KG1 (cell line): ENCODE data around the gene CX3CL1.
"Not testable (repeated sequence)": the region's sequence is repeated elsewhere in the genome, so short reads cannot be mapped to it uniquely, and the experiment has no call there.

ENCODE experiments used
- DNase-seq: peaks from one replicate; lab custom pipeline; 2025; lab: John Stamatoyannopoulos, UW

The CX3CL1 gene

DNA sequence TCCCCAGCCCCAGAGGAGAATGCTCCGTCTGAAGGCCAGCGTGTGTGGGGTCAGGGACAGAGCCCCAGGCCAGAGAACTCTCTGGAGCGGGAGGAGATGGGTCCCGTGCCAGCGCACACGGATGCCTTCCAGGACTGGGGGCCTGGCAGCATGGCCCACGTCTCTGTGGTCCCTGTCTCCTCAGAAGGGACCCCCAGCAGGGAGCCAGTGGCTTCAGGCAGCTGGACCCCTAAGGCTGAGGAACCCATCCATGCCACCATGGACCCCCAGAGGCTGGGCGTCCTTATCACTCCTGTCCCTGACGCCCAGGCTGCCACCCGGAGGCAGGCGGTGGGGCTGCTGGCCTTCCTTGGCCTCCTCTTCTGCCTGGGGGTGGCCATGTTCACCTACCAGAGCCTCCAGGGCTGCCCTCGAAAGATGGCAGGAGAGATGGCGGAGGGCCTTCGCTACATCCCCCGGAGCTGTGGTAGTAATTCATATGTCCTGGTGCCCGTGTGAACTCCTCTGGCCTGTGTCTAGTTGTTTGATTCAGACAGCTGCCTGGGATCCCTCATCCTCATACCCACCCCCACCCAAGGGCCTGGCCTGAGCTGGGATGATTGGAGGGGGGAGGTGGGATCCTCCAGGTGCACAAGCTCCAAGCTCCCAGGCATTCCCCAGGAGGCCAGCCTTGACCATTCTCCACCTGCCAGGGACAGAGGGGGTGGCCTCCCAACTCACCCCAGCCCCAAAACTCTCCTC lies 10.4 kb downstream of the CX3CL1 start:
- no peak for DNase-seq

GRCh38 chr16:57383276-57384247 lies 11.3 kb downstream of the CX3CL1 start:
- DNase-seq, result no peak

DNA sequence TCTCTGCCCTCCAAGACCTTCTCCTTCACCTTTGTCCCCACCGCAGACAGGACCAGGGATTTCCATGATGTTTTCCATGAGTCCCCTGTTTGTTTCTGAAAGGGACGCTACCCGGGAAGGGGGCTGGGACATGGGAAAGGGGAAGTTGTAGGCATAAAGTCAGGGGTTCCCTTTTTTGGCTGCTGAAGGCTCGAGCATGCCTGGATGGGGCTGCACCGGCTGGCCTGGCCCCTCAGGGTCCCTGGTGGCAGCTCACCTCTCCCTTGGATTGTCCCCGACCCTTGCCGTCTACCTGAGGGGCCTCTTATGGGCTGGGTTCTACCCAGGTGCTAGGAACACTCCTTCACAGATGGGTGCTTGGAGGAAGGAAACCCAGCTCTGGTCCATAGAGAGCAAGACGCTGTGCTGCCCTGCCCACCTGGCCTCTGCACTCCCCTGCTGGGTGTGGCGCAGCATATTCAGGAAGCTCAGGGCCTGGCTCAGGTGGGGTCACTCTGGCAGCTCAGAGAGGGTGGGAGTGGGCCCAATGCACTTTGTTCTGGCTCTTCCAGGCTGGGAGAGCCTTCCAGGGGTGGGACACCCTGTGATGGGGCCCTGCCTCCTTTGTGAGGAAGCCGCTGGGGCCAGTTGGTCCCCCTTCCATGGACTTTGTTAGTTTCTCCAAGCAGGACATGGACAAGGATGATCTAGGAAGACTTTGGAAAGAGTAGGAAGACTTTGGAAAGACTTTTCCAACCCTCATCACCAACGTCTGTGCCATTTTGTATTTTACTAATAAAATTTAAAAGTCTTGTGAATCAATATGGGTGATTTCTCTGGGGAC lies 12.2 kb downstream of the CX3CL1 start:
- no peak for DNase-seq

DNA sequence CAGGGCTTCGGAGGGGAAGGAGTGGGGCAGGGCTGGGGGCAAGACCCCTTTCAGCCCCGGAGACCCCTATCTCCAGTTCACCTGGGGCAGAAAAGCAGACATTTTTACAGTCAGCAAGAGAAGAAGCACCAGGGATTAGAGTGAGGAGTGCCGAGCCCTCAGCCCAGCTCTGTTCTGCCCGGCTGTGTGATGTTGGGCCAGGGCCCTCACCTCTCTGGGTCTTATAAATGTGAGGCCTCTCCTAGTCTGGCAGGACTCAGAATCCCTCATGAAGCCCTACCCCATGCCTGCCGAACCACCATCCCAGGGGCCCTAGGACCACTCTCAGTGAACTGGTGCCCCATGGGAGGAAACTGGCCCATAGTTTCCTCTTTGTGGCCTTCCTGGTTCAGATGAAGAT lies 12.8 kb downstream of the CX3CL1 start:
- no peak for DNase-seq

DNA sequence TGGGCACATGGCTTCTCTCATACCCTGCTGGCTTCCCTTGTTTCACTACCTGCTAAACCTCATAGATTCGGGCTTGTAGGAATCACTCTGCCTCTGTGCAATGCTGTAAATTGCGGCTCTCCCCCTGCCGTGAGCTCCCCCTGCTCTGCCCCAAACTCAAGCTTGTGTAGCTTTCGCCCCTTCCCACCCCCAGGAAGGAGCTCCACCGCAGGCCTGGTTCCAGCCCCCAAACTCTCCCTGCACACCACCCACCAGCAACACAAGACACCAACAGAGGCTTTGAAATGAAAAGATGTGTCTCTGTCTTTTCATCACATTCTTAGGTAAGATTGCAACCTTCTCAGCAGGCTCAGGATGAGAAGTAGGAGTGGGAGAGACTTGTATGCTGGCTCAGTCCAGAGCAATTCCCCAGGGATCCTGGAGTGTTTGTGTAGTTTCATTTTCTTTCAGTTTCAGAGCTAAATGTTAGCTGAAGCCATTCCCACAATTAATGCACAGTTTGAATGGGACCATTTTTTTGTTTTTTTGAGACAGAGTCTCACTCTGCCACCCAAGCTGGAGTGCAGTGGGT lies 14.2 kb downstream of the CX3CL1 start:
- DNase-seq, result no peak

- no peak for DNase-seq
Observed at GRCh38 chr16:57387598-57388354, 15.5 kb downstream of the CX3CL1 start.

DNA sequence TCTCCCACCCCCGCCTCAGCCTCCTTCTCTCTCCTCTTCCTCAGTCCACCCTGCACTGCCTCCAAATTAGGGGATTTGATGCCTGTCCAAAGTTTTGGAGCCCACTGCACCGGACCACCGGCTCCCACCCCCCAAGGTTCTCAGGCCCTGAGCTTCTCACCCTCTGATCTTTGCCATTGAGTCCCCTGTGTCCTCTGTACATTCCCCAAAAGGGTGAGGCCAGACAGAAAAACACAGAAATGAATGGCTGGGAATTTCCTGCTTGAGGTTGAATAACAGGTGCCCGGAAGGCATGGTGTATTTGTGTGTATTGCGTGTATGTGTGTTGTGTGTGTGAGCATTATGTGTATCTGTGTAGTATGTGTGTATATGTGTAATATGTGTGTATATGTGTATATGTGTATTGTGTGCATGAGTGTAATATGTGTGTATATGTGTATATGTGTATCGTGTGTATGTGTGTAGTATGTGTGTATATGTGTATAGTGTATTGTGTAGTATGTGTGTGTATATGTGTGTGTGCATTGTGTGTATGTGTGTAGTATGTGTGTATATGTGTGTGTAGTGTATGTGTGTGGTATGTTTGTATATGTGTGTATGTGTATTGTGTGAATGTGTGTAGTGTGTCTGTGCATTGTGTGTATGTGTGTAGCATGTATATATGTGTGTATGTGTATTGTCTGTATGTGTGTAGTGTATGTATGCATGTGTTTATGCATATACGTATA lies 16.2 kb downstream of the CX3CL1 start:
- DNase-seq, result no peak

DNA sequence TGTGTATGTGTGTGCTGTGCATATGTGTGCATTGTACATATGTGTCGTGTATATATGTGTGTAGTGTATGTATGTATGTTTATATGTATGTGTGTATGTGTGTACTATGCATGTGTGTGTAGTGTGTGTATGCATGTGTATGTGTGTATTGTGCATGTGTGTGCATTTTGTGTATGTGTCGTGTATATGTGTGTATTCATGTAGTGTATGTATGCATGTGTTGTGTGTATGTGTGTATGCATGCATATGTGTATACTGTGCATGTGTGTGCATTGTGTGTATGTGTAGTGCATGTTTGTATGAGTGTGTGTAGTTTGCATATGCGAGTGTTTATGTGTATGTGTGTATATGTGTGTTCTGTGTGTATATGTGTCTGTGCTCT lies 16.8 kb downstream of the CX3CL1 start:
- DNase-seq, result no peak

DNA sequence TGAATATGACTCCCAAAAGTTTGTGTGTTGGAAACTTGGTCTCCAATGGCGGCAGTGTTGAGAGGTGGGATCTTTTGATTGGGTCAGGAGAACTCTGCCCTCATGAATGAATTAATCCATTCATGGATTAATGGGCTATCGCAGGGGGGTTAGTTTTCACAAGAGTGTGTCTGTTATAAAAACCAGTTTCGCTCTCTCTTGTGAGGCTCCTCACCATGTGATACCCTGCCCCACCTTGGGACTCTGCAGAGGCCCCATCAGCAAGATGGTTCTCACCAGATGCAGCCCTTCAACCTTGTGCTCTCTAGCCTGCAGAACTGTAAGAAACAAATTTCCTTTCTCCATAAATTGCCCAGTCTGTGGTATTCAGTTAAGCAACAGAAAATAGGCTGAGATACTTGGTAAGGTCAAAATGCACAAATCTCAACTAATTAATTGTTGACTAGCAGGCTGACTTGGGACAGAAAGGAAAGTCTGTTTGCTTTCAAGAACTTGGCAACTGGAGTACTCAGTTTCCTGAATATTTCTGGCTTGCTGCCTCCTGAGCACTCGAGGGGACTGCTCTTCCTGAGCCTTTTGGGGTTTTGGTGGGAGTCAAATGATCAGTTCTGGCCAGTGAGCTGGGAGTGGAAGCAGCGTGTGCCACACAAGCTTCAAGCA lies 18.5 kb downstream of the CX3CL1 start:
- DNase-seq, result no peak

DNA sequence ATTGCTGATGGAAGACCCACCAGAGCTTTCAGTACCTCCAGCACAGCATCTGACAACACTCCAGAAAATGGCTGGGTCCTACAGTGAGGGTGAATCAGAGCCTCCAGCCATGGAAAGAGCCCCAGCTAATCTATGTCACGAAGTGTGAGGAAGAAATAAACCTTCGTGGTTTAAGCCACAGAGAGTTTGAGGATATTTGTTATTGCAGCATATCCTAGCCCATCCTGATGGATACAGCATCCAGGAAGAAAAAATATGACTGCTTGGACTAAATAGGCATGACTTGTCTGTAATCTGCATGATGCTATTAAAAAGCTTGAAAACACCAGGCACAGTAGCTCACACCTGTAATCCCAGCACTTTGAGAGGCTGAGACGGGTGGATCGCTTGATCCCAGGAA lies 19.0 kb downstream of the CX3CL1 start:
- no peak for DNase-seq

DNA sequence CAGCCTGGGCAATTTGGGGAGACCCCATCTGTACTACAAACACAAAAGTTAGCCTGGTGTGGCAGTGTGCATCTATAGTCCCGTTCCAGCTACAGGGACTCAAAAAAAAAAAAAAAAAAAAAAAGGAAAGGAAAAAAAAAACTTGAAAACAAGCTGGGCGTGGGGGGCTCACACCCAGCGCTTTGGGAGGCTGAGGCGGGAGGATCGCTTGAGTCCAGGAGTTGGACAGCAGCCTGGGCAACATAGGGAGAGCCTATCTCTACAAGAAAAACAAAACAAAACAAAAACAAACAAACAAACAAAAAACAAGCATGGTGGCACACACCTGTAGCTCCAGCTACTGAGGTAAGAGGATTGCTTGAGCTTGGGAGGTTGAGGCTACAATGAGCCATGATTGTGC lies 19.4 kb downstream of the CX3CL1 start:
- no peak for DNase-seq

- no peak for DNase-seq
Observed at GRCh38 chr16:57392694-57393093, 20.4 kb downstream of the CX3CL1 start.

GRCh38 chr16:57394444-57394843 lies 22.2 kb downstream of the CX3CL1 start:
- no peak for DNase-seq

- no peak for DNase-seq
Observed at GRCh38 chr16:57395026-57395425, 22.7 kb downstream of the CX3CL1 start.

DNA sequence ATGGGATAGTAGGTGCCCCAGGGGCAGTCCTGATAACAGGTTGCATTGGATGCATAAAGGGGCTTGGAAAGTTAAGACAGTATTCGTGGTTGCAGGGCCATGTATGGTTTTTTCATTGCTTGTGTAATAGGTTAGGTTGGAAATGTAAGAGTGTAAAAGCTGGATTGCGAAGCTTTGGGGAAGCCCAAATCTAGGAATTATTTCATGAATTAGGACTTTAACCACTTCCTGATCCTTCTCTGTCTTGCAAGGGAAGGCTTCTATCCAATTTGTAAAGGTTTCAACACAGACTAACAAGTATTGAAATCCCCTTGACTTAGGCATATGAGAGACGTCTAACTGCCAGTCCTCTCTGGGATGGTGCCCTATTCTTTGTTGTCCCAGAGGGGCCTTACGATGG lies 24.5 kb downstream of the CX3CL1 start:
- DNase-seq, result no peak

DNA sequence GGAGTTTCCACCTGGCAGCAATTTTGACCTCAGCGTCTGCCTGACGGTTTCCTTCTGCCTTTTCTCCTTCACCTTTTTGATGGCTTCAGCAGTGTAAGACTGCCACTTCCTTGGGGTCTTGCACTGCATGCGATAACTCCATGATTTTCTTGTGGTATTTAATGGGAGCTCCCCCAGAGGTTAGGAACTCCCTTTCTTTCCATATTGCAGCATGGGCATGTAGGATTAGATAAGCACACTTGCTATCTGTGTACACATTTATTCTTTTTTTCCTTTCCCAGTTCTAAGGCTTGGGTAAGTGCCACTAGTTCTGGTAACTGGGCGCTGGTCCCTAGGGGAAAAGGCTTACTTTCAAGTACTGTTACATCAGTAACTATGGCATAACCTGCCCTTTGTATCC lies 25.2 kb downstream of the CX3CL1 start:
- not testable (repeated sequence) for DNase-seq

GRCh38 chr16:57401943-57402640 lies 29.8 kb downstream of the CX3CL1 start:
- no peak for DNase-seq

DNA sequence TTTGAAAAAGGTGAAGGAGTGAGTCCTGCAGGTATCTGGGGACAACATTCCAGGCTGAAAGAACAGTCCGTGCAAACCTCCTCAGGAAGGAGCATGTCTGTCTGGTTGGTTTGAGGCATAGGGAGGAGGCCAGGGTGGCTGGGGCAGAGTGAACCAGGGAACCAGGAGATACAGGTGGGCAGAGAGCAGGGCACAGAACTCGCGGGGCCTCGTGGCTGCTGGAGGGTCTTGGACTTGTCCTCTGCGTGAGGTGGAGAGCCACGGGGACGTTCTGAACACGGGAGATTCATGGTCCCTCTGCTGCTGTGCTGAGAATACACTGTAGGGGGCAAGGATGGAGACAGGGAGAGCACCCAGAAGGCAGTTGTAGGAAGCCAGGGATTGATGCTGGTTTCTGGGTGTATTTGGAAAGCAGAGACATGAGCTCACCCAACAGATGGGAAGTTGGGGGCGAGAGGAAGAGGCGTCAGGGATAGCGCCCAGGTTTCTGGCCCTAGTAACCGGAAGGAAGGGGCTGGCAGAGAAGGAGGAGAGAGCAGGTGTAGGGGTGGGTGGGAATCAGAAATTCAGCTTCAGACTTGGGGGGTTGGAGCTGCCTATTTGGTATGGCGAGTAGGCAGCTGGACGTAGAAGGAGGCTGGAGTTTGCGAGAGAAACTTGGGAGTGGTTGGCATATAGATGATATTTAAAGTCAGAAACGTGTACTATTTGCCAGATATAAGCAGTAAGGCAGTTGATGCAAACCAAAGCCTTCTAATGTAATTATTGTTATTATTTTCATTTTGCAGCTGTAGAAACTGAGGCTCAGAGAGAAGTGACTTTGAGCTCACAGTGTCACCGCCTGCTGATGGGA lies 31.9 kb downstream of the CX3CL1 start, which contains the start of gene CCL17:
Gene CCL17 (plus strand): TSS at position 803 of the 853 bp plus-strand sequence. CDS start 9,166 bp downstream, outside the sequence.
- no peak for DNase-seq
